Sciatic nerve (tissue), 2 donors: ENCODE results near the gene SLC9A7. TPM values are rescaled to one million over a fixed set of nuclear protein-coding genes. Genes with fewer than 3 reads are reported as not detected.

Experiments used
- ATAC-seq: fragments of 200-7000 bp; cut with Tn5 transposase; one replicate; pipeline ENCODE4 v1.9.1; 2020; ENCODE audit warnings: mild to moderate bottlenecking, moderate library complexity
- DNase-seq: peaks from one replicate; pipeline ENCODE4 v3.0.0-alpha.2; 2020; ENCODE audit warnings: low spot score
- intact Hi-C: fragments of 100-400 bp; cut with DNase I; formaldehyde crosslinking; loops from one replicate; pipeline ENCODE4 v1.14.2; 2022
- total RNA-seq: library from RNA; stranded (reverse); fragmentation: NEBNext Ultra II Directional; extraction: Animal tissue kit (Norgen Biotek cat#: 25700); gene quantifications from one replicate; pipeline ENCODE4 v1.2.1, GENCODE V29; 2021
- donor health status: DM: no; HTN: no; CAD: no.
- donor health status: DM: no; HTN: no; CAD: no.

The SLC9A7 gene
- total RNA-seq, 1 donor from 2014 or later: 6.5 TPM

DNA sequence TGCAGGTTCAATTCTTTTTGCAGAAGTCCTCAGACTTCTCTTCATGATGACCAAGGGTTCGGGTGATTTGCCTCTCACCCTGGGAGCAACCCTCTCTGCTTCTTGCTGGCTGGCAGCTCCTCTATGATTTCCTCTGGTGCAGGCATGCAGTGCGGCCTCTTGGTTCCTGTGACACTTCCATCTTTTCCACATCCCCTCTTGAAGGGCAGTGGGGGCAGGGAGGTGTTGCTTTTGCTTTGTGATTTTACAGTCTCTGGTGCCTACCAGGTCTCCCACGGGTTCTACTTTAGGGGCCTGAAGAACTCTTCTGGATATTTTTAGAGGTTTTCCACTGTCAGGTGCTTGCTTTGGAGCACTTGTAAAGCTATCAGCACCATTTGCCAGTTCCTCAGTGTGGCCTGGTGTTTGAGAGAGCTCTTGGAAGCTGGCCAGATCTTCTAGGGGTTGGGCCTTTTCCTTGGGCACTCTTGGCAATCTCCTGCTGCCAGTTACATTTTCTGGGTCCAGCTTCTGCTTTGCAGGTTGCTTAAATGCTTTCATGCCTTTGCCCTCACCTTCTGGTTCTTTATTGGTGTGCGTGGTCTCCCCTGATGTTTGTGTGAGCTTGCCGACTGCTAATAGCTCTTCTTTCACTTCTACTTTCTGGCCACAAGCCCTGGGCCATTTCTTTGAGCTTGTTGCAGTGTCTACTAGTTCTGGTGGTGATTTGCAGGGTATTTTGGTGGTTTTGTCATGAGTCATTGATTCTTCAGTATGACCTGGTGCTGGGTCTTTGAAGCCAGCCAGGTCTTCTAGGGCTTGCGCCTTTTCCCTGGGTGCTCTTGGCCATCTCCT, 196.9 kb downstream of the SLC9A7 start:
- DNase-seq (no peak), ATAC-seq (no peak)
- intact Hi-C loops: no loop called here

DNA sequence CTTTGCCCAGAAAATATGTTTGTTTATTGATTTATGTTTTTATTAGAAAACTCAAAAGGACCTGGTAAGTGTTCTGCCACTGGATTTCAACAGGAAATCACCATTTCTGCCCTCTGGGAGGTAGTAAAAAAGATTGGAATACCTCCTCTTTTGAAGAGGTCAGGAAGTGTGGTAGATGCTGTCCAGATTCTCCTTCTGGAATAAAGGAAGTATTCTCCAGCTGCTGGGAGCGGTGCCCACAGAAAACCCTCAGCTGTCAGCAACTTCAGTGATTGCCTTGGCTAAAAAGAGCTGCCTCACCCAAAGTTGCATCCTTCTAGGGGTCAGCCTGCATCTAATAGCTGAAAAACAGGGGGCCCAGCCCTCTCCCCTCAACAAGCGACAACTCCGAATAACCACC, 199.9 kb downstream of the SLC9A7 start:
- ATAC-seq (peak; percentile 44), DNase-seq (no peak)
- intact Hi-C loops: no loop called here

DNA sequence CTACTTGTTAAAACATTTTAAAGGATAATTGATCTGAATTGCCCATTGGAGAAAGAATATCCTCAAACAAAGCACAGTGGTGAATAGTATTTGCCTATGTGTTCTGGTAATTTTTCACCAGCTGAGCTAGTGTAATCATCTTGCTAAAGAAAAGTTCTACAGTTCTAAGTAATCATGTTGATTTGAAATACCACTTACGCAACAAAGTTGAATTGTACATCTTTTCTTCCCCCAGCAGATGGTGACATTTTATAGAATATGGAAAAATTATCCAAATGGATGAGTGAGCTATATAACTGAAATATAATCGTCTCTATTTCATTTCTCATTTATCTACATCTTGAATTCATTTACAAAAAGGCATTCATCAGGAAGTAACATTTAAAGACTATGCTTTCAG, 204.0 kb downstream of the SLC9A7 start:
- ATAC-seq (peak; percentile 52), DNase-seq (no peak)
- intact Hi-C loops: no loop called here

DNA sequence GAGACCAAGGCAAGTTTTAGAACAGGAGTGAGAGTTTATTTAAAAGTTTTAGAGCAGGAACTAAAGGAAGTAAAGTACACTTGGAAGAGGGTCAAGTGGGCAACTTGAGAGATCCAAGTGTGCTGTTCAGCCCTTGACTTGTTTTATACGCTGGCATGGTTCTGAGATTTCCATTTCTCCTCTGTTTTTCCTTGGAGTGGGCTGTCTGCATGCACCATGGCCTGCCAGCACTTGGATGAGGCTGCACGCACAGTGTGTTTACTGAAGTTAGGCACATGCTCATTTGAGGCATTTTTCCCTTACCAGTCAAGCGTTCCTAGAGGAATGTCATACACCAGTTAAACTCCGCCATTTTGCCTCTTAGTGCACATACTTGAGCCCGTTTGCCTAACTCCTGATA, 205.0 kb downstream of the SLC9A7 start:
- intact Hi-C loops: no loop called here
- no peak for ATAC-seq
- no peak for DNase-seq

DNA sequence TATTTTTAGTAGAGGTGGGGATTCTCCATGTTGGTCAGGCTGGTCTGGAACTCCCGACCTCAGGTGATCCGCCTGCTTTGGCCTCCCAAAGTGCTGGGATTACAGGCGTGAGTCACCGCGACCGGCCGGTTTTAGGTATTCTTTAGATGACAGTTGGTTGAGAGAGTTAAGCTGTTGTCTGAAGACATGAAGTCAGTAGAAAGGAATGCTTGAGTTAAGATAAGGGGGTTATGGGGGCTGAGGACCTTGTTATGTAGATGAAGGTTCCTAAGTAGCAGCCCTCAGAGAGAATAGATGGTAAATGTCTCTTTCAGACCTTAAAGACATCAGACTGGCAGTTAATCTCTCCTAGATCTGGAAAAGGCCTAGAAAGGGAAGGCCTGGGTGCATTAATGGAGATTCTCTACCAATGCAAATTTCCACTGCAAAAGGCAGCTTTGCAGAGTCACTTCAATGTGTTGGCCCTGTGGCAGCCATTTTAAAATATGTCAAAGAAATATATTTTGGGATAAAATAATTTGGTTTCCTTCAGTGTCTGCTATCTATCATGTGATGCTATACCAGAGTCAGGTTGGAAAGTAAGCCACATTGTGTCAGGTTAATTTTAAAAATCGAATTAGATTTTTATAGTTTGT, 207.3 kb downstream of the SLC9A7 start:
- DNase-seq: no peak
- no peak for ATAC-seq
- intact Hi-C loops: no loop called here

DNA sequence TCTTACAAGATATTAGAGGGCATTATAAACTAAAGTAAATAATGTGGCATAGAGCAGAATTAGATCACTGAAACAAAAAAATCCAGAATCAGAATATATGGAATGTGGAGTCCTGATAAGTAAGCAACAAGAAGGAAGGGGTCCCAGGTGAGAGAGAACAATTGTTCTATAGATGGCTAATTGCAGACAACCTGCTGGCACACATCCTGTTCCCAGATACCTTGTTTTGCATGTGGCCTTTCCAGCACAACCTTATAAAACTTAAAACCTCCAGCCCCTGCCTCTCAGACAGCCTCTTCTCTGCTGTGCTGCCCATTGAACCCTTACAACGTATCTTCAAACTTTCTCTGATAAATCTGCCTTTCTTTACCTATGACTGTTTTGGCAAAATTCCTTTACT, 209.0 kb downstream of the SLC9A7 start:
- intact Hi-C loops: no loop called here
- ATAC-seq: no peak

More for the DNA sequence above, 209.0 kb downstream of the SLC9A7 start:
- DNase-seq: no peak

Other genes starting within 250 kb of the SLC9A7 start
- gene ZNF674, start 213.7 kb downstream of the SLC9A7 start, total RNA-seq: 6.6 TPM
- gene CHST7, start 185.4 kb downstream of the SLC9A7 start, total RNA-seq: 7.0 TPM
- 11.3 TPM for gene RP2, start 77.9 kb upstream of the SLC9A7 start, total RNA-seq
- 7.4 TPM for gene JADE3, start 153.3 kb upstream of the SLC9A7 start, total RNA-seq